Mononuclear cell (primary cell): ENCODE data around the gene PRSS12. TPM values are rescaled to one million over a fixed set of nuclear protein-coding genes. Genes with fewer than 3 reads are reported as not detected.
"Not testable (repeated sequence)": the region's sequence is repeated elsewhere in the genome, so short reads cannot be mapped to it uniquely, and the experiment has no call there.

ENCODE experiments used
- H3K27me3 ChIP-seq: 2 replicates; pipeline ENCODE4 v1.6.0; 2011; ENCODE audit warnings: low read length, control low read depth; ENCODE audit not compliant: insufficient read depth
- H3K4me1 ChIP-seq: 2 replicates; pipeline ENCODE4 v1.5.1; 2011; ENCODE audit warnings: mild to moderate bottlenecking, low read length, control low read depth; ENCODE audit not compliant: insufficient read depth
- H3K4me3 ChIP-seq: 2 replicates; pipeline ENCODE4 v1.5.1; 2011; ENCODE audit warnings: mild to moderate bottlenecking, low read length, moderate library complexity
- H3K9me3 ChIP-seq: 2 replicates; pipeline ENCODE4 v1.5.1; 2011; ENCODE audit warnings: low read depth, mild to moderate bottlenecking, control low read depth, low read length
- total RNA-seq: library from RNA; depleted of rRNA; stranded (reverse); fragments of >200 nt; gene quantifications from one replicate; pipeline ENCODE4 v1.2.3, GENCODE V29; 2012

PRSS12 gene
- total RNA-seq, 1 donor = 0.21 TPM

GRCh38 chr4:118317691-118318090, 35.1 kb downstream of the PRSS12 start:
- Histone ChIP-seq H3K9me3 (no peaks in the 10 kb centered on the region), H3K4me1 (no peaks in the 10 kb centered on the region), H3K27me3 (no peaks in the 10 kb centered on the region), H3K4me3 (no peak overlapping the region)

GRCh38 chr4:118314221-118314620, 38.6 kb downstream of the PRSS12 start:
- H3K27me3 ChIP-seq = no peaks in the 10 kb centered on the region
- no peaks in the 10 kb centered on the region for H3K9me3 ChIP-seq

GRCh38 chr4:118313098-118313497, 39.7 kb downstream of the PRSS12 start:
- no peaks in the 10 kb centered on the region for H3K4me1 ChIP-seq
- no peak overlapping the region for H3K4me3 ChIP-seq
- H3K27me3 ChIP-seq = no peaks in the 10 kb centered on the region
- no peaks in the 10 kb centered on the region for H3K9me3 ChIP-seq

More at GRCh38 chr4:118314221-118314620, 38.6 kb downstream of the PRSS12 start:
- Histone ChIP-seq H3K4me3 (no peak overlapping the region), H3K4me1 (no peaks in the 10 kb centered on the region)

- no peaks in the 10 kb centered on the region for H3K4me1 ChIP-seq
- H3K27me3 ChIP-seq = no peaks in the 10 kb centered on the region
- H3K4me3 ChIP-seq = no peak overlapping the region
- no peaks in the 10 kb centered on the region for H3K9me3 ChIP-seq
Observed at GRCh38 chr4:118308306-118309030, 44.3 kb downstream of the PRSS12 start.

GRCh38 chr4:118307643-118308042, 45.2 kb downstream of the PRSS12 start:
- Histone ChIP-seq H3K4me3 (no peak overlapping the region), H3K4me1 (no peaks in the 10 kb centered on the region), H3K27me3 (no peaks in the 10 kb centered on the region), H3K9me3 (no peaks in the 10 kb centered on the region)

GRCh38 chr4:118299619-118300018, 53.2 kb downstream of the PRSS12 start:
- H3K27me3 ChIP-seq, H3K4me1 ChIP-seq, H3K4me3 ChIP-seq, H3K9me3 ChIP-seq: not testable (repeated sequence)

GRCh38 chr4:118296729-118297128, 56.1 kb downstream of the PRSS12 start:
- Histone ChIP-seq H3K4me1 (no peaks in the 10 kb centered on the region), H3K9me3 (no peaks in the 10 kb centered on the region), H3K27me3 (no peaks in the 10 kb centered on the region), H3K4me3 (no peak overlapping the region)

GRCh38 chr4:118290951-118291350, 61.9 kb downstream of the PRSS12 start:
- Histone ChIP-seq H3K4me1 (no peaks in the 10 kb centered on the region), H3K27me3 (no peaks in the 10 kb centered on the region), H3K9me3 (no peaks in the 10 kb centered on the region), H3K4me3 (no peak overlapping the region)

- H3K9me3 ChIP-seq = no peaks in the 10 kb centered on the region
- no peaks in the 10 kb centered on the region for H3K4me1 ChIP-seq
- H3K4me3 ChIP-seq = no peak overlapping the region
- H3K27me3 ChIP-seq = no peaks in the 10 kb centered on the region
Observed at GRCh38 chr4:118289794-118290193, 63.0 kb downstream of the PRSS12 start.

GRCh38 chr4:118287711-118288451, 64.9 kb downstream of the PRSS12 start:
- Histone ChIP-seq H3K4me1 (peaks cover 1% of the 10 kb centered on the region), H3K4me3 (no peak overlapping the region), H3K27me3 (no peaks in the 10 kb centered on the region), H3K9me3 (no peaks in the 10 kb centered on the region)

GRCh38 chr4:118286685-118287084, 66.1 kb downstream of the PRSS12 start:
- H3K4me1 ChIP-seq = peaks cover 8% of the 10 kb centered on the region
- H3K9me3 ChIP-seq = no peaks in the 10 kb centered on the region
- no peak overlapping the region for H3K4me3 ChIP-seq
- no peaks in the 10 kb centered on the region for H3K27me3 ChIP-seq

GRCh38 chr4:118285931-118286330, 66.9 kb downstream of the PRSS12 start:
- no peaks in the 10 kb centered on the region for H3K27me3 ChIP-seq
- no peaks in the 10 kb centered on the region for H3K9me3 ChIP-seq
- H3K4me3 ChIP-seq = no peak overlapping the region
- peaks cover 8% of the 10 kb centered on the region for H3K4me1 ChIP-seq

GRCh38 chr4:118284169-118284568, 68.6 kb downstream of the PRSS12 start:
- Histone ChIP-seq H3K27me3 (no peaks in the 10 kb centered on the region), H3K4me3 (no peak overlapping the region), H3K4me1 (peaks cover 24% of the 10 kb centered on the region), H3K9me3 (no peaks in the 10 kb centered on the region)

- peaks cover 31% of the 10 kb centered on the region for H3K4me1 ChIP-seq
- no peaks in the 10 kb centered on the region for H3K27me3 ChIP-seq
- no peak overlapping the region for H3K4me3 ChIP-seq
- H3K9me3 ChIP-seq = no peaks in the 10 kb centered on the region
Observed at GRCh38 chr4:118282692-118283091, 70.1 kb downstream of the PRSS12 start.

- Histone ChIP-seq H3K4me3 (no peak overlapping the region), H3K9me3 (no peaks in the 10 kb centered on the region), H3K27me3 (no peaks in the 10 kb centered on the region), H3K4me1 (peaks cover 31% of the 10 kb centered on the region)
Observed at GRCh38 chr4:118281611-118282442, 71.0 kb downstream of the PRSS12 start.
